Panc1 (cell line): ENCODE results near the gene RARA.

ENCODE experiments used
- CTCF ChIP-seq: fragments of 450-650 bp; IDR thresholded peaks from 2 replicates; pipeline ENCODE4 v1.5.1; 2017; ENCODE audit warnings: mild to moderate bottlenecking
- POLR2AphosphoS5 ChIP-seq: IDR thresholded peaks from 2 replicates; pipeline ENCODE4 v1.6.1; 2012; ENCODE audit warnings: mild to moderate bottlenecking, low read depth, low read length, moderate library complexity
- SIN3A ChIP-seq: IDR thresholded peaks from 2 replicates; pipeline ENCODE4 v1.6.1; 2012; ENCODE audit warnings: low read depth, mild to moderate bottlenecking, low read length, moderate library complexity, borderline replicate concordance; ENCODE audit not compliant: insufficient read depth
- TCF7L2 ChIP-seq: IDR thresholded peaks from 2 replicates; pipeline ENCODE4 v1.6.1; 2011; ENCODE audit warnings: mild to moderate bottlenecking, low read depth, low read length, inconsistent platforms

GRCh38 chr17:40260528-40260927, 48.5 kb upstream of the RARA start:
- TF ChIP-seq CTCF = no peak
- no peak for TF ChIP-seq SIN3A
- TF ChIP-seq POLR2AphosphoS5 = no peak
- no peak for TF ChIP-seq TCF7L2
